ENCODE results near the gene LRRC72. TPM values are rescaled to one million over a fixed set of nuclear protein-coding genes. Genes with fewer than 3 reads are reported as not detected.
"Not testable (repeated sequence)": the region's sequence is repeated elsewhere in the genome, so short reads cannot be mapped to it uniquely, and the experiment has no call there.

Gene LRRC72
- polyA plus RNA-seq, 1 donor = not detected

- DNase-seq (ENCODE audit: low read depth) = no peak
Observed at GRCh38 chr7:16528520-16528919, 1.9 kb downstream of the LRRC72 start.

DNA sequence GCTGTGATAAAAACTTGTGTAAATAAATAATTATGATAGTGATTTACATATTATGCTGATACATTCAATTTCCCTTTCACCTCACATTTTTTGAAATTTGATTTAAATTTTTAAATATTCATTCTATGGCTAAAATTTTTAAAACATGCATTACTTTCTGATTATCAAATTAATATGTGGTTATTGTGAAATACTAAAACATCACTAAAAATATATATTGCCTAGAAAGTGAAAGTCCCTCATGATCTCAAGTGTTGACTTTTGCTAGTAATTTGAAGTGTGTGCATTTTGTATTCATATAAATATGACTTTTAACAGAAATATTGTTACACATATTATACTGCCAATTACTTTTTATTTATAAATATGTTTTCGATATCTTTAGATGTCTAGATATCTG, 3.1 kb downstream of the LRRC72 start:
- no peak for DNase-seq (ENCODE audit: low read depth)

GRCh38 chr7:16531707-16532106, 5.1 kb downstream of the LRRC72 start:
- no peak for DNase-seq (ENCODE audit: low read depth)

- DNase-seq (ENCODE audit: low read depth) = no peak
Observed at GRCh38 chr7:16532272-16532671, 5.6 kb downstream of the LRRC72 start.

DNA sequence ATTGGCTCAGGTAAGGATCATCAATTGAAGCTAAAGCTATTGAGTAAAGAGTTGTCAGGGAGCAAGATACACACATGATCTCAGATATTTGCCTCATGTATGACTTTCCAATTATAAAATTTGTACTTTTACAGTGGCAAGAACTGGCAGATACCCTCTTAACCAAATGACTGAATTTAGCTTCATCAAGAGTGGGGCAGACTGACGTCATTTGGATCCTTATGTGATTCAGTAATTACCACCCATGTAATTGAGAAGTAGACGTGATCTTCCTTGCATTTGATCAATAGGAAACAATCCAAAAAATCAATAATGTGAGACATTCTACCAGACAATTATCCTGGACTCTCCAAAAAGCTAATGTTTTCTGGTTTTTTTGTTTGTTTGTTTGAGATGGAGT, 8.9 kb downstream of the LRRC72 start:
- no peak for DNase-seq (ENCODE audit: low read depth)

GRCh38 chr7:16540559-16540958, 13.9 kb downstream of the LRRC72 start:
- DNase-seq (ENCODE audit: low read depth) = not testable (repeated sequence)

DNA sequence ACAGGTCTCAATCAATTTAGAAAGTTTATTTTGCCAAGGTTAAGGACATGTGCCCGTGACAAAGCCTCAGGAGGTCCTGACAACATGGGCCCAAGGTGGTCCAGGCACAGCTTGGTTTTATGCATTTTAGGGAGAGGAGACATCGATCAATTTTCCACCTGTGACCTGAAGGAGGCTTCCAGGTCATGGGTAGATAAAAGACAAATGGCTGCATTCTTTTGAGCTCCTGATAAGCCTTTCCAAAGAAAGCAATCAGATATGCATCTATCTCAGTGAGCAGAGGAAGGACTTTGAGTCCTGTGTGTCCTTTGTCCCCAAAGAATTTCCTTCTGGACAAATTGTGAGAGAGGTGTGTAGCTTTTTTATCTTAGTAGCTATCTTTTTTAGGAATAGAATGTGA, 15.8 kb downstream of the LRRC72 start:
- DNase-seq (ENCODE audit: low read depth) = no peak

GRCh38 chr7:16543456-16543855, 16.8 kb downstream of the LRRC72 start:
- DNase-seq (ENCODE audit: low read depth) = no peak

- DNase-seq (ENCODE audit: low read depth) = no peak
Observed at GRCh38 chr7:16546921-16547505, 20.4 kb downstream of the LRRC72 start.

DNA sequence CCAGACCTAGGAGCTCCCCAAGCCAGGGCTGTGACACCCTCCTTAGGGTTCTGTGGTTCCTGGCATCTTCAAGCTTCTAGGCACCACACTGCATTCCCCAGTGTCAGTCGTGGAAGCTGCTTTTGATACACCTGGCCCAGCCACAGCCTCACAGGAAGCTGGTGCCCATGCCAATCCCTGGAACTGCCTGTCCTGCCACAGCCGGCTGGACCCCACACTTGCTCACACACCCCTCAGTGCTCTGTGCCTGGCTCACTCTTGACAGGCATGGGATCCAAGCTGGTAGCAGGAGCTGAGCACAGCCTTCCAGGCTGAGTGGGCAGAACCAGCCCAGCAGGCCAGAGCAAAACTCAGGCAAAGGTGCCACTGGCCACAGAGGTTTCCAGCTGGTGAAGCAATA, 21.8 kb downstream of the LRRC72 start:
- DNase-seq (ENCODE audit: low read depth) = no peak

DNA sequence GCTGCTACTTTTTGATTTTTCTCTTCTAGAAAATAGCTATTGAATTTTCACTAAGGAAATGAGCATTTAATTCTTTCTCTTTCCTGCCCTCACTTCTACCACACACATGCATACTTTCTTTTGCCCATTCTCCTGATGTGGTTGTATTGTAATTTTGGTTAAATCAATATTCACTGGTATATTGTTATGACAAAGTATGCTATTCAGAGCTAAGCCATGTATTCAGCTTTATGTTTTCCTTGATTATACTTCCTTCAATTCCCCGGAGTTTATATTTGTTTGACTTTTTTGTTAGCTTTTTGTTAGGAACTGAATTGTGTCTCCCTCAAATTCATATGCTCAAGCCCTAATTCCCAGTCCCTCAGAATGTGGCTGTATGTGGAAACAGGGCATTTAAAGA, 24.0 kb downstream of the LRRC72 start:
- DNase-seq (ENCODE audit: low read depth) = no peak

DNA sequence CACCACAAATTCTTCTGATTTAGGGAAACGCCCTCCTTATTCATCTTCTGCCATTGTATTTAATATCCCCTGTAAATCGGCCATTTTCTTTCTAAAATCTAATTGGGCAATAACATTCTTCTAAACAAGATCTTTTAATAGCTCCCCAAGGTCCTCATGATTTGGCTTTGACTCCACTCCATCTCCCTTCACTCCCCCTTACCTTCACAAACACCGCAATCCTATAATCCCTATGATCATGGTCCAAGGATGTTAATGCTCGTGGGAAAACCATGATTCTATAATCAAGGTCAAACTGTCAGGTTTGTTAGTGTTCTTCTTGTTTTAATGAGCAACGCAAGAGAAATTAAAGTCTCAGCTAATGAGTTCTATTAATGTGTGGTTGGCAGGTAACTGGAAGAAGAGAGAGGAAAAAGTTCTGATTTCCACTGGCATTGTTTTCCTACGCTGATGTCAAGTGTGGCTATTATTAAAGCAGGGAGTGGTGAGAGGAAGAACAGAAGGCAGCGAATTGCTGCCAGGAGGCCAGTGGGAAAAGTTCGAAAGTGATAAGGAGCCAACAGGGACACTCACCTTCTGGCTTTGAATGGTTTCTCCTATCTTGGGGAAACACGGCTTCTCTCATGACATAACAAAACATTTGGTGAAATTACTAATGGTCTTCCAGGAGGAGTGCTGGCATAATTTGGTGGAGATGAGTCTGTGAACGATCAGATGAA, 28.1 kb downstream of the LRRC72 start:
- no peak for DNase-seq (ENCODE audit: low read depth)

DNA sequence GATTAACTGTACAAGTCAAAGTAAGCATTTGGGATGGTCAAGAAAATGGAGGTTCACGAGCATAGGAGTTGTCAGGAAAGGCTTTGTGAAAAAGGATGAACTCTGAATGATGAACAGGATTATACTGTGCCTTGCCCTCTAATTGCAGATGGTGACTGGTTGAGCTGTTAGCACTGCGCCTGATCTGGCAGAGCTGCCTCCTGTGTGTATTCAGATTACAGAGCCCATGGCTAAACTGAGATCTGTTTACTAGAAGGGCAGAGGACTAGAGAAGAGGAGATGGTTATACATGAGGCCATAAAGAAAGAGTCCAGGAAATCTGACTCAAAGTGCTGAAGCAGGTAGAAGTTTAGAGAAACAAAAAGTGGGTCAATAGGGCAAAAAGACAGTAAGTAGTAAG, 29.7 kb downstream of the LRRC72 start:
- no peak for DNase-seq (ENCODE audit: low read depth)

- DNase-seq (ENCODE audit: low read depth) = no peak
Observed at GRCh38 chr7:16558761-16559302, 32.2 kb downstream of the LRRC72 start.

- no peak for DNase-seq (ENCODE audit: low read depth)
Observed at GRCh38 chr7:16559497-16560179, 33.0 kb downstream of the LRRC72 start.

GRCh38 chr7:16561943-16562342, 35.3 kb downstream of the LRRC72 start:
- no peak for DNase-seq (ENCODE audit: low read depth)

DNA sequence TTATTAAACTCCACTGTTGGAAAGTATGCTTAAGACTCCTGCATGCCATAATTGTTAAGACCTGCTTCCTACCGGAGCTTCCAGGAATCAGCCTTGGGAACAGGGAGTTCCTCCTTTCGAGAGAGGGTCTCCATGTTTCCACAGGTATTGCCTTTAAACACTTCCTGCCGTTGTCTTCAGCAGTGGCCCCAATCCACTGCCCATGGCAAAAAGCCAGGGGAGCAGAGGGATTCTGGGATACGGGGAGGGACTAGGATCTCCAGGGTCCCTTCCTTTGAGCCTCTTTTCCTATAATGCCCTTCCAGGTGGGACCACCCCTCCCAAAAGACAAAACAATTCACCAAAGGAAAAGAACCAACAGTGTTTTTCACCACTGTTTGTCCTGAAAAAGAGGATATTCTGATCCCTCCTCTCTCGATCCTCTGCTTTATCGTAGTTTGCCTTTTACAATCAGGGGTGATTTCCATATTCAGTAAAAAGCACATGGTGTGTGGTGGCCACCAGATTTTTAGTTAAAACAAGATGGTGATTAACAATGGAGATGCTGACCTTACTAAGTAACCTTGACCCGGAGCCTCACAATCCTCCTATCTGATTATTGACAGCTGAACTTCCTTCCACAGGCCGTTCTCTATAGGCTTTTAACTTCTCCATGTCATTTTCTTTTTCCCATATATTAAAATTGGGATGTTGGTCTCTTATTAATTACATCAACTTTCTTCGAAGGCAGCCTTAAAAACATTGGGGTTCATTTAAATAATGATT, 36.0 kb downstream of the LRRC72 start:
- no peak for DNase-seq (ENCODE audit: low read depth)

GRCh38 chr7:16563281-16564022, 36.8 kb downstream of the LRRC72 start:
- no peak for DNase-seq (ENCODE audit: low read depth)

- DNase-seq (ENCODE audit: low read depth) = no peak
Observed at GRCh38 chr7:16564023-16564380, 37.4 kb downstream of the LRRC72 start.

- DNase-seq (ENCODE audit: low read depth) = peak; percentile 47
Observed at GRCh38 chr7:16564909-16565426, 38.3 kb downstream of the LRRC72 start.

GRCh38 chr7:16571941-16572340, 45.3 kb downstream of the LRRC72 start:
- DNase-seq (ENCODE audit: low read depth) = no peak

All from forelimb muscle (tissue), 1 donor.